ENCODE data around the gene CCND3. TPM values are rescaled to one million over a fixed set of nuclear protein-coding genes. Genes with fewer than 3 reads are reported as not detected.

CCND3 gene
- total RNA-seq, 4 donors from 2014 or later: 103 to 212 (median 145) TPM

- Histone ChIP-seq H3K4me1 (peaks cover 0 to 19% (median 0%) of the 10 kb centered on the region in 3 donors), H3K27me3 (no peaks in the 10 kb centered on the region), H3K27ac (no peak overlapping the region), H3K36me3 (no peaks in the 10 kb centered on the region), H3K9me3 (no peaks in the 10 kb centered on the region), H3K4me3 (no peak overlapping the region)
- ATAC-seq: no peak
- TF ChIP-seq POLR2AphosphoS5 (IDR thresholded peaks at IDR 0.05): no peak
- no peak for TF ChIP-seq EP300 (IDR thresholded peaks at IDR 0.05)
- TF ChIP-seq, protein P1, sequence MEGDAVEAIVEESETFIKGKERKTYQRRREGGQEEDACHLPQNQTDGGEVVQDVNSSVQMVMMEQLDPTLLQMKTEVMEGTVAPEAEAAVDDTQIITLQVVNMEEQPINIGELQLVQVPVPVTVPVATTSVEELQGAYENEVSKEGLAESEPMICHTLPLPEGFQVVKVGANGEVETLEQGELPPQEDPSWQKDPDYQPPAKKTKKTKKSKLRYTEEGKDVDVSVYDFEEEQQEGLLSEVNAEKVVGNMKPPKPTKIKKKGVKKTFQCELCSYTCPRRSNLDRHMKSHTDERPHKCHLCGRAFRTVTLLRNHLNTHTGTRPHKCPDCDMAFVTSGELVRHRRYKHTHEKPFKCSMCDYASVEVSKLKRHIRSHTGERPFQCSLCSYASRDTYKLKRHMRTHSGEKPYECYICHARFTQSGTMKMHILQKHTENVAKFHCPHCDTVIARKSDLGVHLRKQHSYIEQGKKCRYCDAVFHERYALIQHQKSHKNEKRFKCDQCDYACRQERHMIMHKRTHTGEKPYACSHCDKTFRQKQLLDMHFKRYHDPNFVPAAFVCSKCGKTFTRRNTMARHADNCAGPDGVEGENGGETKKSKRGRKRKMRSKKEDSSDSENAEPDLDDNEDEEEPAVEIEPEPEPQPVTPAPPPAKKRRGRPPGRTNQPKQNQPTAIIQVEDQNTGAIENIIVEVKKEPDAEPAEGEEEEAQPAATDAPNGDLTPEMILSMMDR (IDR thresholded peaks at IDR 0.05): no peak
- 62 to 100% methylated on average over 1 to 2 of the region's 4 CpGs for WGBS, 2 donors (ENCODE audit: low coverage in 1 of 2)
These were observed 33.7 kb upstream of the CCND3 start for GRCh38 chr6:41975276-41975675.

- no peaks in the 10 kb centered on the region for H3K9me3 ChIP-seq
- H3K36me3 ChIP-seq: no peaks in the 10 kb centered on the region
- no peaks in the 10 kb centered on the region for H3K27me3 ChIP-seq
- peaks cover 0 to 23% (median 0%) of the 10 kb centered on the region in 3 donors for H3K4me1 ChIP-seq
- H3K27ac ChIP-seq: no peak overlapping the region
- 91 to 92% methylated on average over 3 of the region's 5 CpGs for WGBS, 2 donors (ENCODE audit: low coverage in 1 of 2)
- ATAC-seq: no peak
- TF ChIP-seq POLR2A (IDR thresholded peaks at IDR 0.05) (no peak), EP300 (IDR thresholded peaks at IDR 0.05) (no peak), POLR2AphosphoS5 (IDR thresholded peaks at IDR 0.05) (no peak)
- TF ChIP-seq, protein P1 (IDR thresholded peaks at IDR 0.05): no peak
- no peak overlapping the region for H3K4me3 ChIP-seq
These were observed 32.7 kb upstream of the CCND3 start for GRCh38 chr6:41974281-41974825.

DNA sequence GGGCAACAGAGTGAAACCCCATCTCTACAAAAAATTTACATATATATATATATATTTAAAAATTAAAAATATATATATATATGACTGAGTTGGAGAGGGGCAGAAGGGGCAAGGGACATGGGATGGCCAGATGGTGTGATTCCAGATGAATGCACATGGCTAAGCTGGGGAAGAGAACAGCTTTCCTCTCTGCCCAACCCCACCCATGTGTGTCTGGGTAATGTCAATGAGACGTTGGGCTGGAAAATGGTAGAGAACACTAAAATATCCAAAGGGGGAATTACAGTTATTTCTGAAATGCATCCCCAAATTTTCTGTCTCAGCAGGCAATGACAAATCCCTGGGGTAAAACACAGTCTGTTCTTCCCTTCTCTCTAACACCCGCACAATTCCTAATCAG, 31.2 kb upstream of the CCND3 start:
- Histone ChIP-seq H3K27me3 (no peaks in the 10 kb centered on the region), H3K4me1 (peaks cover 0 to 23% (median 0%) of the 10 kb centered on the region in 3 donors), H3K9me3 (no peaks in the 10 kb centered on the region), H3K4me3 (no peak overlapping the region), H3K27ac (no peak overlapping the region), H3K36me3 (no peaks in the 10 kb centered on the region)
- no peak for ATAC-seq
- TF ChIP-seq EP300 (IDR thresholded peaks at IDR 0.05): no peak
- 43 to 52% methylated on average over 2 of the region's 2 CpGs for WGBS, 2 donors (ENCODE audit: low coverage in 1 of 2)

- WGBS, 2 donors (ENCODE audit: low coverage in 1 of 2): 54 to 60% methylated on average over 4 of the region's 4 CpGs
- H3K9me3 ChIP-seq: no peaks in the 10 kb centered on the region
- H3K4me1 ChIP-seq: peaks cover 0 to 23% (median 0%) of the 10 kb centered on the region in 3 donors
- no peak overlapping the region for H3K27ac ChIP-seq
- ATAC-seq: peak; percentile 22
- TF ChIP-seq, protein P1 (IDR thresholded peaks at IDR 0.05): no peak
- peak; percentile 22 for TF ChIP-seq POLR2AphosphoS5 (IDR thresholded peaks at IDR 0.05)
- TF ChIP-seq POLR2A (IDR thresholded peaks at IDR 0.05): no peak
- H3K36me3 ChIP-seq: peaks cover 0 to 3% of the 10 kb centered on the region in 2 donors
- H3K27me3 ChIP-seq: no peaks in the 10 kb centered on the region
- no peak overlapping the region for H3K4me3 ChIP-seq
These were observed 28.8 kb upstream of the CCND3 start for GRCh38 chr6:41970436-41970846.

- no peak overlapping the region for H3K27ac ChIP-seq
- no peaks in the 10 kb centered on the region for H3K27me3 ChIP-seq
- ATAC-seq: no peak
- H3K9me3 ChIP-seq: no peaks in the 10 kb centered on the region
- WGBS, 2 donors (ENCODE audit: low coverage in 1 of 2): 87 to 90% methylated on average over 7 of the region's 7 CpGs
- no peak overlapping the region for H3K4me3 ChIP-seq
- no peak for TF ChIP-seq POLR2A (IDR thresholded peaks at IDR 0.05)
- TF ChIP-seq, protein P1 (IDR thresholded peaks at IDR 0.05): no peak
- no peak for TF ChIP-seq EP300 (IDR thresholded peaks at IDR 0.05)
- TF ChIP-seq POLR2AphosphoS5 (IDR thresholded peaks at IDR 0.05): no peak
- peaks cover 0 to 3% of the 10 kb centered on the region in 2 donors for H3K36me3 ChIP-seq
- peaks cover 0 to 11% (median 0%) of the 10 kb centered on the region in 3 donors for H3K4me1 ChIP-seq
These were observed 26.0 kb upstream of the CCND3 start for GRCh38 chr6:41967312-41968287.

Data from gastroesophageal sphincter (tissue), 4 donors.